Spleen (tissue), 13 donors: ENCODE results near the gene FXYD5. TPM values are rescaled to one million over a fixed set of nuclear protein-coding genes. Genes with fewer than 3 reads are reported as not detected.

ENCODE experiments used
- DNase-seq: peaks from one replicate; pipeline ENCODE4 v3.0.0-alpha.2; 2020
- H3K27ac ChIP-seq, 8 donors: fragments of 200-600 bp; sonication (generic) in 7 of 8; 1 replicate in 4 of 8; 2 replicates in 4 of 8; pipeline versions ENCODE4 v1.5.0 to v1.8.0; 2016 to 2021; ENCODE audit warnings: inconsistent platforms in 4 of 8, mild to moderate bottlenecking in 4 of 8, moderate library complexity in 1 of 8
- H3K27me3 ChIP-seq, 7 donors: fragments of 200-600 bp; sonication (generic) in 6 of 7; replicated peaks in 1 of 7; 1 replicate in 4 of 7; 2 replicates in 3 of 7; pipeline versions ENCODE4 v1.5.0 to v1.8.0; 2016 to 2021; ENCODE audit warnings: inconsistent platforms in 3 of 7, mild to moderate bottlenecking in 1 of 7
- H3K36me3 ChIP-seq, 6 donors: fragments of 200-600 bp; sonication (generic) in 5 of 6; 1 replicate in 4 of 6; 2 replicates in 2 of 6; pipeline versions ENCODE4 v1.5.0 to v1.8.0; 2016 to 2021; ENCODE audit warnings: inconsistent platforms in 2 of 6
- H3K4me1 ChIP-seq, 6 donors: fragments of 200-600 bp; sonication (generic) in 5 of 6; 1 replicate in 3 of 6; 2 replicates in 3 of 6; pipeline versions ENCODE4 v1.5.0 to v1.8.0; 2016 to 2021; ENCODE audit warnings: inconsistent platforms in 3 of 6
- H3K4me3 ChIP-seq, 8 donors: fragments of 200-600 bp; sonication (generic) in 7 of 8; 1 replicate in 4 of 8; 2 replicates in 4 of 8; pipeline versions ENCODE4 v1.5.0 to v1.8.0; 2016 to 2021; ENCODE audit warnings: inconsistent platforms in 4 of 8, mild to moderate bottlenecking in 4 of 8, moderate library complexity in 2 of 8
- H3K9me3 ChIP-seq, 8 donors: fragments of 200-600 bp; sonication (generic) in 7 of 8; 1 replicate in 4 of 8; 2 replicates in 4 of 8; pipeline versions ENCODE4 v1.5.0 to v1.8.0; 2016 to 2021; ENCODE audit warnings: inconsistent platforms in 4 of 8
- CTCF ChIP-seq, 11 experiments: fragments of 200-600 bp in 7 of 11; fragments of 450-650 bp in 4 of 11; sonication (generic) in 4 of 11; IDR thresholded peaks in 8 of 11; conservative IDR thresholded peaks in 3 of 11; 1 replicate in 7 of 11; 2 replicates in 4 of 11; pipeline versions ENCODE4 v1.4.0 to v1.8.0; 2016 to 2021; ENCODE audit warnings: antibody characterized with exemption in 11 of 11, inconsistent platforms in 4 of 11, mild to moderate bottlenecking in 1 of 11
- POLR2A ChIP-seq, 3 donors: fragments of 450-650 bp; IDR thresholded peaks; one replicate each; pipeline ENCODE4 v1.5.1; 2017; ENCODE audit warnings: antibody characterized with exemption in 3 of 3, mild to moderate bottlenecking in 1 of 3
- POLR2AphosphoS5 ChIP-seq, 3 donors: sonication (generic); formaldehyde crosslinking; IDR thresholded peaks; one replicate each; pipeline ENCODE4 v1.5.1; 2017; ENCODE audit warnings: antibody characterized with exemption in 3 of 3
- WGBS, 5 donors: extraction: QIAGEN DNeasy Blood & Tissue Kit in 3 of 5; methylation state at CpG; one replicate each; pipeline versions ENCODE4 v1.1.5 to v1.1.7; 2013 to 2018; 5-methylcytosine and 5-hydroxymethylcytosine counted together
- intact Hi-C: fragments of 100-400 bp; cut with DNase I; formaldehyde crosslinking; loops from one replicate; pipeline ENCODE4 v1.15.0; 2023; ENCODE audit warnings: low total_unique reads
- long read RNA-seq, 2 donors: transcript quantifications; one replicate each; lab custom pipeline, GENCODE V29; 2026
- polyA plus RNA-seq, 3 donors: library from polyadenylated mRNA; stranded (reverse); fragments of 200-250 nt; gene quantifications; one replicate each; pipeline ENCODE4 v1.2.1, GENCODE V29; 2013
- total RNA-seq, 7 donors: library from RNA; depleted of rRNA in 3 of 7; stranded (reverse); fragments of >200 nt in 3 of 7; fragmentation: NEBNext Ultra II Directional in 4 of 7; extraction: Animal tissue kit (Norgen Biotek cat#: 25700) in 4 of 7; gene quantifications; one replicate each; pipeline versions ENCODE4 v1.1.0 to v1.2.1, GENCODE V29; 2016 to 2021
- donor health status: healthy with polysubstance abuse.
- donor health status: DM: no; HTN: no; CAD: no; lungs with moderate emphysema.
- donor health status: DM: no; HTN: no; CAD: no.
- donor health status: Bipolar disorder and iron deficiency.
- donor health status: healthy.
- donor health status: DM: no; HTN: no; CAD: no.
- donor health status: DM: yes; HTN: yes; CAD: no.

Gene FXYD5, protein sequence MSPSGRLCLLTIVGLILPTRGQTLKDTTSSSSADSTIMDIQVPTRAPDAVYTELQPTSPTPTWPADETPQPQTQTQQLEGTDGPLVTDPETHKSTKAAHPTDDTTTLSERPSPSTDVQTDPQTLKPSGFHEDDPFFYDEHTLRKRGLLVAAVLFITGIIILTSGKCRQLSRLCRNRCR
- 100 to 1,000 TPM; 132 to 215 (median 162) TPM for total RNA-seq
- polyA plus RNA-seq: 100 to 1,000 TPM; 188 to 235 (median 213) TPM
- long read RNA-seq, donor 1, transcript FXYD5-204 (9 exons, 872 nt): major isoform, 19 of 26 reads
- long read RNA-seq, donor 1, partial matches to known transcripts: 0 of 26 reads
- long read RNA-seq, donor 1, other reads (novel, unspliced or antisense): 0 of 26 reads
- long read RNA-seq, donor 2, transcript FXYD5-204 (9 exons, 872 nt): major isoform, 23 of 31 reads
- long read RNA-seq, donor 2, transcript FXYD5-201 (8 exons, 1,580 nt): minor isoform, 6 of 31 reads
- long read RNA-seq, donor 2, partial matches to known transcripts: 0 of 31 reads
- long read RNA-seq, donor 2, other reads (novel, unspliced or antisense): 0 of 31 reads

DNA sequence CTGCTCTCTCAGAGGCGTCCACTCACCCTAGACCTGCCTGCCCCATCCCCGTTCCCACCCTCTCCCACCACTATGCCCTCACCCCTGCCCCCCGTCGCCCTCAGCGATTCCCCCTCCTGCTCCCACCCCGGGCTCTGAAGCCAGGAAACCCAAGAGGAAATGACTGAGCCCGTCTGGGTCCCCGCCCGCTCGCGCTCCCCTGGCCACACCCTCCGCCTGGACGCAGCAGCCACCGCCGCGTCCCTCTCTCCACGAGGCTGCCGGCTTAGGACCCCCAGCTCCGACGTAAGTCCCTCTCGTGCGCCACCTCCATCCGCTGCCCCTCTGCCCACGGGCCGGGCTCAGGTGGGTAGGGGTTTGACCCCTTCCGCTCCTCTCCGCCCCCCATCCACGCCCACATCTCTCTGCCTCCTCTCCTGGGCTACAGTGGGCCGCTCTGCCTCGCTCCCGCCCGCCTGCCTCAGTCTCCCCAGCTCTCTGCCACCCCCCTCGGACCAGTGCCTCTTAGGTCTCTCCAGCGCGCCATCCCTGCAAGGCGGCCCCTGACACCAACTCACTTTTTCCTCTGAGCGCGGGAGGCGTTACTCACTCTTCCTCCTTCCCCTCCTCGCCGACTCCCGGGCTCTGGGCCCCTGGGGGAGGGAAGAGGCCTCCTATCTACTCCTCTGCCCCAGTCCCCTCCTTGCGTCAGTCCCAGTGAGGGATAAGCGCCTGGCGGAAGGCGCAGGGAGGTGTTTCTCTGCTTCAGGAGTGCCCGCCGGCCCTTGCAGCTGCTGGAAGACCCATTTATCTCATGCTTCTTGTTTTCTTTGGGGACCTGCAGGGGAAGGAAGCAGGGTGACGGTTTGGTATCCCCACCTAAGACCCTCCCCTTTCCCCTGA is at the start of gene FXYD5:
Gene FXYD5, plus strand, starts transcription at position 211 of the 882 bp plus-strand sequence. CDS start 816 bp downstream, outside the sequence.
- peak; percentile 95 for DNase-seq
- TF ChIP-seq CTCF (IDR thresholded peaks at IDR 0.05 in 8 of 11, conservative IDR thresholded peaks at IDR 0.05 in 3 of 11) (peak in 4 of 11 experiments; percentile 12 to 19 (median 16)), POLR2A (IDR thresholded peaks at IDR 0.05) (no peak), POLR2AphosphoS5 (IDR thresholded peaks at IDR 0.05) (peak; percentile 80 to 93 (median 89))
- Histone ChIP-seq H3K27me3 (peaks cover 0 to 6% (median 0%) of the 10 kb centered on the region in 7 donors), H3K9me3 (no peaks in the 10 kb centered on the region), H3K36me3 (peaks cover 5 to 35% (median 28%) of the 10 kb centered on the region in 6 donors), H3K27ac (peak within 1 kb of the TSS; percentile 77 to 98 (median 89)), H3K4me1 (peaks cover 5 to 58% (median 36%) of the 10 kb centered on the region in 6 donors), H3K4me3 (peak within 1 kb of the TSS; percentile 56 to 92 (median 72))
- WGBS, 5 donors: 0 to 1% (median 1%) methylated on average over 43 to 49 of the region's 49 CpGs
- intact Hi-C loops: loop anchor here (5.0 to 10.0 kb wide), 2 partner anchors 50 to 113 kb away; partner anchors contain the start of gene USF2

DNA sequence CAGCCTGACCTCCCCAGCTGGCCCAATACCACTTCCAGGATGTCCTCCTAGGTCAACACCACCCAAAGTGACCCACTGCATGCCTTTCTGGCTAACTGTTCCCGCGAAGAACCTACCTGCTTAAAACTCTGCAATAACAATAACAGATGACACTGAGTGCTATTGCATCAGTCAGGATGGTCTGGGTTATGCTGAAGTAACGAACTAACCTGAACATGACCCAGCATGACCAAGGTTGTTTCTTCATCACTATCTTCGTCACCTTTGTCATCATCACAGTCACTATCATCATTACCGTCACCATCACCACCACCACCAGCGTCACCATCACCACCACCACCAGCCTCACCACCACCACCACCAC is 49.5 kb upstream of the FXYD5 start:
- TF ChIP-seq POLR2A (IDR thresholded peaks at IDR 0.05): no peak
- no peak for TF ChIP-seq POLR2AphosphoS5 (IDR thresholded peaks at IDR 0.05)
- TF ChIP-seq CTCF (IDR thresholded peaks at IDR 0.05 in 8 of 11, conservative IDR thresholded peaks at IDR 0.05 in 3 of 11): no peak
- WGBS, 5 donors: 91 to 96% (median 94%) methylated on average over 6 of the region's 6 CpGs

DNA sequence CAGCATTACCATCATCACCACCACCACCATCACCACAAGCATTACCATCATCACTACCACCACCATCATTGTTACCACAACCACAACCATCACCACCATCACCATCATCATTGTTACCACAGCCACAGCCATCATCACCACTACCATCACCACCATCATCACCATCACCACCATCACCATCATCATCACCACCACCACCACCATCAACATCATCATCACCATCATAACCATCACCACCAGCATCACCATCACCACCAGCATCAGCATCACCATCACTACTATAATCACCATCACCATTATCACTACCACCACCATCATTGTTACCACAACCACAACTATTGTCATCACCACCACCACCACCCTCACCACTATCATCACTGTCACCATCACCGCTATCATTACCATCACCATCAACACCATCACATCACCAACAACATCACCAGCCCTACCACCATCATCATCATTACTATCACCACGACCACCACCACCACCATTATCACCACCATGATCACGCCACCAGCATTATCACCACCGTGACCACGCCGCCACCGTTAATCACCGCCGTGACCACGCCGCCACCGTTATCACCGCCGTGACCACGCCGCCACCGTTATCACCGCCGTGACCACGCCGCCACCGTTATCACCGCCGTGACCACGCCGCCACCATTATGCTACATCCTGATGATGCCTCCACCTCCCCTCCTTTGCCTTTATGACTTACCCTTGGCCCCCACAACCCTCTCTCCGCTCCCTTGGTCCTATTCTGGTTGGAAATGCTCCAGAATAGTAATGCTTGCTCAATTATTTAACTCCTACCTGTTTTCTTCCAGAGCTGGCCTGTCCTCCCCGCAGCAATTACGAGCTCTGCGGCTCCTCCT is 48.9 kb upstream of the FXYD5 start:
- no peak for DNase-seq
- no peak overlapping the region for H3K4me3 ChIP-seq
- H3K27me3 ChIP-seq: peaks cover 0 to 10% (median 0%) of the 10 kb centered on the region in 7 donors
- H3K4me1 ChIP-seq: no peaks in the 10 kb centered on the region
- no peaks in the 10 kb centered on the region for H3K36me3 ChIP-seq
- 80 to 89% (median 88%) methylated on average over 30 of the region's 30 CpGs for WGBS, 5 donors
- H3K9me3 ChIP-seq: no peaks in the 10 kb centered on the region
- TF ChIP-seq POLR2AphosphoS5 (IDR thresholded peaks at IDR 0.05): no peak
- no peak for TF ChIP-seq CTCF (IDR thresholded peaks at IDR 0.05 in 8 of 11, conservative IDR thresholded peaks at IDR 0.05 in 3 of 11)
- no peak for TF ChIP-seq POLR2A (IDR thresholded peaks at IDR 0.05)
- no peak overlapping the region for H3K27ac ChIP-seq
- intact Hi-C loops: no loop called here

More for the DNA sequence above, 49.5 kb upstream of the FXYD5 start:
- intact Hi-C loops: no loop called here
- Histone ChIP-seq H3K4me3 (no peak overlapping the region), H3K9me3 (no peaks in the 10 kb centered on the region), H3K36me3 (no peaks in the 10 kb centered on the region), H3K27ac (no peak overlapping the region), H3K27me3 (peaks cover 0 to 9% (median 0%) of the 10 kb centered on the region in 7 donors), H3K4me1 (no peaks in the 10 kb centered on the region)
- no peak for DNase-seq
